B cell (primary cell): ENCODE results near the gene SSTR4.

Experiments
- EZH2 ChIP-seq: IDR thresholded peaks from 2 replicates; pipeline ENCODE4 v1.6.1; 2012; ENCODE audit warnings: borderline replicate concordance, low read depth, mild to moderate bottlenecking, moderate library complexity, low read length; ENCODE audit not compliant: insufficient read depth, poor library complexity, severe bottlenecking
- TF ChIP-seq, protein P1 (sequence below): fragments of 200-600 bp; IDR thresholded peaks from one replicate; pipeline ENCODE4 v1.8.0; 2022; ENCODE audit warnings: antibody characterized with exemption, mild to moderate bottlenecking

DNA sequence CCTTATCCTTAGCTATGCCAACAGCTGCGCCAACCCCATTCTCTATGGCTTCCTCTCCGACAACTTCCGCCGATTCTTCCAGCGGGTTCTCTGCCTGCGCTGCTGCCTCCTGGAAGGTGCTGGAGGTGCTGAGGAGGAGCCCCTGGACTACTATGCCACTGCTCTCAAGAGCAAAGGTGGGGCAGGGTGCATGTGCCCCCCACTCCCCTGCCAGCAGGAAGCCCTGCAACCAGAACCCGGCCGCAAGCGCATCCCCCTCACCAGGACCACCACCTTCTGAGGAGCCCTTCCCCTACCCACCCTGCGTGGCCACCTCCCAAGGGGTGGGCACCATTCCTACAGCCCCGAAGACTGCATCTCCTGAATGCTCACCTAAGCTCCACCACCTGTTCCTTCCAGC lies 1.3 kb downstream of the SSTR4 start:
- TF ChIP-seq, protein P1, sequence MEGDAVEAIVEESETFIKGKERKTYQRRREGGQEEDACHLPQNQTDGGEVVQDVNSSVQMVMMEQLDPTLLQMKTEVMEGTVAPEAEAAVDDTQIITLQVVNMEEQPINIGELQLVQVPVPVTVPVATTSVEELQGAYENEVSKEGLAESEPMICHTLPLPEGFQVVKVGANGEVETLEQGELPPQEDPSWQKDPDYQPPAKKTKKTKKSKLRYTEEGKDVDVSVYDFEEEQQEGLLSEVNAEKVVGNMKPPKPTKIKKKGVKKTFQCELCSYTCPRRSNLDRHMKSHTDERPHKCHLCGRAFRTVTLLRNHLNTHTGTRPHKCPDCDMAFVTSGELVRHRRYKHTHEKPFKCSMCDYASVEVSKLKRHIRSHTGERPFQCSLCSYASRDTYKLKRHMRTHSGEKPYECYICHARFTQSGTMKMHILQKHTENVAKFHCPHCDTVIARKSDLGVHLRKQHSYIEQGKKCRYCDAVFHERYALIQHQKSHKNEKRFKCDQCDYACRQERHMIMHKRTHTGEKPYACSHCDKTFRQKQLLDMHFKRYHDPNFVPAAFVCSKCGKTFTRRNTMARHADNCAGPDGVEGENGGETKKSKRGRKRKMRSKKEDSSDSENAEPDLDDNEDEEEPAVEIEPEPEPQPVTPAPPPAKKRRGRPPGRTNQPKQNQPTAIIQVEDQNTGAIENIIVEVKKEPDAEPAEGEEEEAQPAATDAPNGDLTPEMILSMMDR: no peak
- no peak for TF ChIP-seq EZH2
